Measurements from ENCODE around the gene PER1.

GRCh38 chr17:8167526-8167925, 15.3 kb upstream of the PER1 start:
- TF ChIP-seq, protein P1, sequence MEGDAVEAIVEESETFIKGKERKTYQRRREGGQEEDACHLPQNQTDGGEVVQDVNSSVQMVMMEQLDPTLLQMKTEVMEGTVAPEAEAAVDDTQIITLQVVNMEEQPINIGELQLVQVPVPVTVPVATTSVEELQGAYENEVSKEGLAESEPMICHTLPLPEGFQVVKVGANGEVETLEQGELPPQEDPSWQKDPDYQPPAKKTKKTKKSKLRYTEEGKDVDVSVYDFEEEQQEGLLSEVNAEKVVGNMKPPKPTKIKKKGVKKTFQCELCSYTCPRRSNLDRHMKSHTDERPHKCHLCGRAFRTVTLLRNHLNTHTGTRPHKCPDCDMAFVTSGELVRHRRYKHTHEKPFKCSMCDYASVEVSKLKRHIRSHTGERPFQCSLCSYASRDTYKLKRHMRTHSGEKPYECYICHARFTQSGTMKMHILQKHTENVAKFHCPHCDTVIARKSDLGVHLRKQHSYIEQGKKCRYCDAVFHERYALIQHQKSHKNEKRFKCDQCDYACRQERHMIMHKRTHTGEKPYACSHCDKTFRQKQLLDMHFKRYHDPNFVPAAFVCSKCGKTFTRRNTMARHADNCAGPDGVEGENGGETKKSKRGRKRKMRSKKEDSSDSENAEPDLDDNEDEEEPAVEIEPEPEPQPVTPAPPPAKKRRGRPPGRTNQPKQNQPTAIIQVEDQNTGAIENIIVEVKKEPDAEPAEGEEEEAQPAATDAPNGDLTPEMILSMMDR (IDR thresholded peaks at IDR 0.05) = no peak
- no peak for TF ChIP-seq POLR2A (IDR thresholded peaks at IDR 0.05)
